Prostate gland (tissue), 2 donors: Measurements from ENCODE around the gene CPED1.

Experiments used
- POLR2A ChIP-seq: fragments of 450-650 bp; IDR thresholded peaks from one replicate; pipeline ENCODE4 v1.6.1; 2016; ENCODE audit warnings: antibody characterized with exemption, mild to moderate bottlenecking
- POLR2AphosphoS5 ChIP-seq: sonication (generic); formaldehyde crosslinking; IDR thresholded peaks from one replicate; pipeline ENCODE4 v1.6.1; 2017; ENCODE audit warnings: antibody characterized with exemption
- TF ChIP-seq, protein P1 (sequence below), 4 experiments: fragments of 200-600 bp in 2 of 4; fragments of 450-650 bp in 2 of 4; sonication (generic) in 2 of 4; IDR thresholded peaks; 1 replicate in 3 of 4; 2 replicates in 1 of 4; pipeline ENCODE4 v1.5.1; 2016 to 2019; ENCODE audit warnings: antibody characterized with exemption in 4 of 4, mild to moderate bottlenecking in 2 of 4, moderate library complexity in 2 of 4

DNA sequence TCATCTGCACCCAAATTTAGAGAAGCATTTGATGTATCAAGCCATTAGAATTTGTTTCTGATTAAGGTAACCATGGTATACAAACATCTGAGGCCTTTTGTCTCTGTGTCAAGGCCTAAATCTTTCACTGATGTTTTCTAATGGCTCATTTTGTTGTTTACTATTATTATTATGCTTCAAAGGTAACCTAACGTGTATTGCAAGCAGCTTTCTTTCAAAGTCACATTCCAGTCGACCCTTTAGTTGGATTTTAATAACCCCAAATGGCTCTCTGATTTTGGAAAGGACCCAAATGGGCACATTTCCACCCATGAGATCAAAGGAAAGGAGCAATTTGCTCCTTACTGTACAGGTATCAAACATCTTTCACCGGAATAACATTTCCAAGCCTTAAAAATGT, 293.6 kb downstream of the CPED1 start:
- TF ChIP-seq POLR2AphosphoS5 (no peak), POLR2A (no peak)
- TF ChIP-seq, protein P1, sequence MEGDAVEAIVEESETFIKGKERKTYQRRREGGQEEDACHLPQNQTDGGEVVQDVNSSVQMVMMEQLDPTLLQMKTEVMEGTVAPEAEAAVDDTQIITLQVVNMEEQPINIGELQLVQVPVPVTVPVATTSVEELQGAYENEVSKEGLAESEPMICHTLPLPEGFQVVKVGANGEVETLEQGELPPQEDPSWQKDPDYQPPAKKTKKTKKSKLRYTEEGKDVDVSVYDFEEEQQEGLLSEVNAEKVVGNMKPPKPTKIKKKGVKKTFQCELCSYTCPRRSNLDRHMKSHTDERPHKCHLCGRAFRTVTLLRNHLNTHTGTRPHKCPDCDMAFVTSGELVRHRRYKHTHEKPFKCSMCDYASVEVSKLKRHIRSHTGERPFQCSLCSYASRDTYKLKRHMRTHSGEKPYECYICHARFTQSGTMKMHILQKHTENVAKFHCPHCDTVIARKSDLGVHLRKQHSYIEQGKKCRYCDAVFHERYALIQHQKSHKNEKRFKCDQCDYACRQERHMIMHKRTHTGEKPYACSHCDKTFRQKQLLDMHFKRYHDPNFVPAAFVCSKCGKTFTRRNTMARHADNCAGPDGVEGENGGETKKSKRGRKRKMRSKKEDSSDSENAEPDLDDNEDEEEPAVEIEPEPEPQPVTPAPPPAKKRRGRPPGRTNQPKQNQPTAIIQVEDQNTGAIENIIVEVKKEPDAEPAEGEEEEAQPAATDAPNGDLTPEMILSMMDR (IDR thresholded peaks at IDR 0.05) = no peak
